ENCODE data around the gene RSPH4A. TPM values are rescaled to one million over a fixed set of nuclear protein-coding genes. Genes with fewer than 3 reads are reported as not detected.

Gene RSPH4A
- total and polyA plus RNA-seq, 2 donors (not counting 3 experiments of a cell fraction or from before 2014, with no cell fraction given) = 0.06 to 0.15 TPM

- no peak for TF ChIP-seq JUN (IDR thresholded peaks at IDR 0.05; ENCODE audit: borderline replicate concordance, insufficient read depth, insufficient read length, low read depth)
- TF ChIP-seq, protein P1, sequence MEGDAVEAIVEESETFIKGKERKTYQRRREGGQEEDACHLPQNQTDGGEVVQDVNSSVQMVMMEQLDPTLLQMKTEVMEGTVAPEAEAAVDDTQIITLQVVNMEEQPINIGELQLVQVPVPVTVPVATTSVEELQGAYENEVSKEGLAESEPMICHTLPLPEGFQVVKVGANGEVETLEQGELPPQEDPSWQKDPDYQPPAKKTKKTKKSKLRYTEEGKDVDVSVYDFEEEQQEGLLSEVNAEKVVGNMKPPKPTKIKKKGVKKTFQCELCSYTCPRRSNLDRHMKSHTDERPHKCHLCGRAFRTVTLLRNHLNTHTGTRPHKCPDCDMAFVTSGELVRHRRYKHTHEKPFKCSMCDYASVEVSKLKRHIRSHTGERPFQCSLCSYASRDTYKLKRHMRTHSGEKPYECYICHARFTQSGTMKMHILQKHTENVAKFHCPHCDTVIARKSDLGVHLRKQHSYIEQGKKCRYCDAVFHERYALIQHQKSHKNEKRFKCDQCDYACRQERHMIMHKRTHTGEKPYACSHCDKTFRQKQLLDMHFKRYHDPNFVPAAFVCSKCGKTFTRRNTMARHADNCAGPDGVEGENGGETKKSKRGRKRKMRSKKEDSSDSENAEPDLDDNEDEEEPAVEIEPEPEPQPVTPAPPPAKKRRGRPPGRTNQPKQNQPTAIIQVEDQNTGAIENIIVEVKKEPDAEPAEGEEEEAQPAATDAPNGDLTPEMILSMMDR (IDR thresholded peaks at IDR 0.05; ENCODE audit: extremely low read depth in 1 of 2, insufficient read depth in 1 of 2, low read depth in 1 of 2, low read length in 2 of 2) = no peak
- TF ChIP-seq MAX (IDR thresholded peaks at IDR 0.05; ENCODE audit: insufficient read depth, insufficient read length) = peak; percentile 93
- peak; percentile 92 for TF ChIP-seq POLR2AphosphoS5 (IDR thresholded peaks at IDR 0.05; ENCODE audit: insufficient read depth, low read depth, low read length)
- TF ChIP-seq MYC (IDR thresholded peaks at IDR 0.05; ENCODE audit: low read depth, low read length) = peak; percentile 94
- TF ChIP-seq FOS (IDR thresholded peaks at IDR 0.05; ENCODE audit: borderline replicate concordance, insufficient read depth, low read length) = no peak
- peak; percentile 89 for TF ChIP-seq POLR2A (IDR thresholded peaks at IDR 0.05; ENCODE audit: low read depth, low read length)
- TF ChIP-seq GATA2 (IDR thresholded peaks at IDR 0.05; ENCODE audit: insufficient read depth, insufficient read length, low read depth, low read length) = no peak
- TF ChIP-seq EZH2 (IDR thresholded peaks at IDR 0.05; ENCODE audit: borderline replicate concordance, low read depth, low read length, severe bottlenecking) = no peak
- Histone ChIP-seq H3K4me1 (ENCODE audit: control insufficient read depth, extremely low read depth, insufficient read depth, low read length) (peaks cover 33% of the 10 kb centered on the region), H3K4me3 (replicated peaks in 1 of 3; ENCODE audit: insufficient read depth in 1 of 3, low read depth in 1 of 3, low read length in 3 of 3) (peak within 1 kb of the TSS; percentile 87 to 98 (median 98)), H4K20me1 (replicated peaks; ENCODE audit: control insufficient read depth, extremely low read depth, insufficient read depth, low read length) (no peaks in the 10 kb centered on the region), H3K27me3 (ENCODE audit: control insufficient read depth in 2 of 2, insufficient read depth in 2 of 2, low read length in 2 of 2) (no peaks in the 10 kb centered on the region), H3K27ac (ENCODE audit: insufficient read depth, low read depth, low read length) (peak within 1 kb of the TSS; percentile 84), H3K79me2 (ENCODE audit: control insufficient read depth, insufficient read depth, low read length) (peaks cover 56% of the 10 kb centered on the region), H3K9me1 (replicated peaks; ENCODE audit: control insufficient read depth, extremely low read depth, insufficient read depth, low read length) (no peaks in the 10 kb centered on the region), H3K36me3 (ENCODE audit: control insufficient read depth in 2 of 2, extremely low read depth in 1 of 2, insufficient read depth in 2 of 2, low read length in 2 of 2) (no peaks in the 10 kb centered on the region), H3K4me2 (ENCODE audit: insufficient read depth, low read length) (peak within 1 kb of the TSS; percentile 99), H3K9me3 (replicated peaks; ENCODE audit: control insufficient read depth, insufficient read depth, low read length) (no peaks in the 10 kb centered on the region), H2AFZ (ENCODE audit: low read depth, low read length) (peak within 1 kb of the TSS; percentile 92), H3K9ac (replicated peaks; ENCODE audit: extremely low read depth, insufficient read depth, low read length) (peak within 1 kb of the TSS; percentile 98)
- BruUV-seq (replicated peaks) = no TSS peak
- DNase-seq (ENCODE audit: low read depth, low spot score) (peak; percentile 99), FAIRE-seq (peak; percentile 93)
- ChIA-PET CTCF (interaction anchor here (0.8 to 5.5 kb wide), 11 partner anchors 8 to 353 kb away, joined by 3 to 36 read pairs (median 6); partner anchors contain the start of genes CALHM5 and RSPH4A), POLR2A (interaction anchor here (0.9 to 1.5 kb wide), 3 partner anchors 8 to 291 kb away, joined by 3 to 4 read pairs (median 3); partner anchors contain the start of genes CALHM5 and TSPYL1)
- intact Hi-C loops (cut with micrococcal nuclease) = loop anchor here (1.0 to 5.0 kb wide), 6 partner anchors 60 to 292 kb away; partner anchors contain the start of genes CALHM5, DSE, KPNA5 and TSPYL1
- dilution Hi-C loops (cut with MboI; ENCODE audit: extremely low pct_ligation_motif_present, low sequenced_read_pairs) = no loop called here
Measured at GRCh38 chr6:116570856-116571682, 45.2 kb upstream of the RSPH4A start, which contains the start of gene RWDD1. Gene RWDD1, plus strand, starts transcription at chr6:116571504. Its CDS starts 79 bp downstream, at chr6:116571583.
